ES-I3 (cell line): ENCODE data around the gene NINJ2.

Experiments used
- H3K36me3 ChIP-seq: 2 replicates; pipeline ENCODE4 v1.6.1; 2013; ENCODE audit warnings: mild to moderate bottlenecking, low read length, control low read depth, moderate library complexity; ENCODE audit not compliant: insufficient read depth
- H3K4me1 ChIP-seq: 2 replicates; pipeline ENCODE4 v1.6.1; 2013; ENCODE audit warnings: mild to moderate bottlenecking, control low read depth, low read length; ENCODE audit not compliant: insufficient read depth
- H3K9ac ChIP-seq: 2 replicates; pipeline ENCODE4 v1.6.1; 2013; ENCODE audit warnings: low read depth, mild to moderate bottlenecking, low read length, moderate library complexity
- H3K9me3 ChIP-seq: 2 replicates; pipeline ENCODE4 v1.6.1; 2013; ENCODE audit warnings: mild to moderate bottlenecking, low read length, moderate library complexity; ENCODE audit not compliant: control insufficient read depth, insufficient read depth

The NINJ2 gene

DNA sequence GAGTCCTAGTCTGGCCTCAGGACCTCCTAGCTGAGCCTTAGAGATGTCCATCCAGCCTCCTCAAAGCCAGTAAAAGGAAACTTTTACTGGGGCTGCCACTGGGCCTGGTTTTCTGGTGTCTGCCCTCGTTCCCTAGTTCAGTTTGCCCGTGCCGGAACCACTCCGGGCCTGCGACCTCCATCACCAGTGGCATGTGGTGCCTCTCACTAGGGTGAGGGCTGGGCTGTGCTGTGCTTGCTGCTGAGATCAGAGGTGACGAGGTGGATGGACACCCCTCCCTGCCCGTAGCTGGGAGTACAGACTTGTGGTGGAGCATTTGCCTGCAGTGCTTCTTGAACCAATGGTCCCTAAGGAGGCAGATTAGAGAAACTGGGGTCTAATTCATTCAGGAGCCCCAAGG lies 127.8 kb downstream of the NINJ2 start:
- Histone ChIP-seq H3K9ac (no peak overlapping the region), H3K9me3 (no peaks in the 10 kb centered on the region; the same call in none of the 2 replicates), H3K4me1 (peaks cover 5% of the 10 kb centered on the region; the same call in 1 of the 2 replicates), H3K36me3 (no peaks in the 10 kb centered on the region)

DNA sequence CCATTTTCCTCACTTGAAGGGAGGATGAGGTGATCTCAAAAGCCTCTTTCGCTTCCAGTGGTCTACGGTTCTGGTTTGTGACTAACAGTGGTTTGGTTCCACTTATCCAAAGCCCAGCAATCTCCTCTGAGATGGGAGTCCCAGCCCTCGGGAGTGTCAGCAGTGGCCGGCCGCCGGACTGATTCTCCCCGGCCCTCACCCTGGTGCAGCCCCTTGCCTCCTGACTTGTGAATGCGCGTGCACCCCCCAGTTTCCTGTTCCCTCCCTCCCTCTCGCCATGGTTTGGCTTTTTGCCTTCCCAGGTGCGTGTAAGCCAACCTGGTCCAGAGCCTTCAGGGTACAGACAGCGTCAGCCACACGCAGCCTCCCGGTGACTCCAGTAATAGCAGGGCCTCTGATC lies 129.0 kb downstream of the NINJ2 start:
- no peaks in the 10 kb centered on the region; the same call in none of the 2 replicates for H3K9me3 ChIP-seq
- no peaks in the 10 kb centered on the region for H3K4me1 ChIP-seq
- H3K9ac ChIP-seq, result no peak overlapping the region
- H3K36me3 ChIP-seq, result no peaks in the 10 kb centered on the region

GRCh38 chr12:533718-534117 lies 129.5 kb downstream of the NINJ2 start:
- no peaks in the 10 kb centered on the region; the same call in none of the 2 replicates for H3K9me3 ChIP-seq
- H3K4me1 ChIP-seq, result no peaks in the 10 kb centered on the region
- H3K9ac ChIP-seq, result no peak overlapping the region
- H3K36me3 ChIP-seq, result no peaks in the 10 kb centered on the region

- Histone ChIP-seq H3K9me3 (no peaks in the 10 kb centered on the region; the same call in none of the 2 replicates), H3K36me3 (no peaks in the 10 kb centered on the region), H3K4me1 (no peaks in the 10 kb centered on the region), H3K9ac (no peak overlapping the region)
Observed at GRCh38 chr12:532908-533565, 130.2 kb downstream of the NINJ2 start.

DNA sequence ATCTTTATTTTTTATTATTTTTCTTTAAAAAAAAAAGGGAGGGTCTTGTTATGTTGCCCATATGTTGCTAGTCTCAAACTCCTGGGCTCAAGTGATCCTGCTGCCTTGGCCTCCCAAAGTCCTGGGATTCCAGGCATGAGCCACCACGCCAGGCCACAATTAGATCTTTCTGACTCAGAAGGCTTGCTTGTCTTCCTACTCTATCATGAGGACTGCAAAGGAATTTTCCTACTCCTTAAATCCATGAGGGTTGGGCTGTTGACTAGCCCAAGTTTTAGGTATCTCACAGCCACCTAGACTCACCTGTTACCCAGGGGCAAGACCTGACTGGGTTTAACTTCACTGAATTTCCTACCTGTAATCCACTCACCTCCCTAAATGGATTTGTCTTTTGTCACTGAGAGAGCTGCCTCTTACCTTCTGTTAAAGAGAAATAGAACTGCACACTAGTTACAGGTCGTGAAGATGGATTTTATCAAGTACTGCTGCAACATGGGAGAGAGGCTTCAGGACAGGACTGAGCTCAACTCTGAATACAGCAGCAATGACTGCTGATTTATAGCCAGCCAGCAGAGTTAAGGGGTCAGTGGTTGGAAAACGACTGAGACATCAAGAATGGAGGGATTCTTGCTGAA lies 131.2 kb downstream of the NINJ2 start:
- no peak overlapping the region for H3K9ac ChIP-seq
- no peaks in the 10 kb centered on the region; the same call in none of the 2 replicates for H3K9me3 ChIP-seq
- H3K36me3 ChIP-seq, result no peaks in the 10 kb centered on the region
- H3K4me1 ChIP-seq, result no peaks in the 10 kb centered on the region

GRCh38 chr12:530821-531220 lies 132.4 kb downstream of the NINJ2 start:
- Histone ChIP-seq H3K9ac (no peak overlapping the region), H3K9me3 (no peaks in the 10 kb centered on the region; the same call in none of the 2 replicates), H3K36me3 (no peaks in the 10 kb centered on the region), H3K4me1 (no peaks in the 10 kb centered on the region)

DNA sequence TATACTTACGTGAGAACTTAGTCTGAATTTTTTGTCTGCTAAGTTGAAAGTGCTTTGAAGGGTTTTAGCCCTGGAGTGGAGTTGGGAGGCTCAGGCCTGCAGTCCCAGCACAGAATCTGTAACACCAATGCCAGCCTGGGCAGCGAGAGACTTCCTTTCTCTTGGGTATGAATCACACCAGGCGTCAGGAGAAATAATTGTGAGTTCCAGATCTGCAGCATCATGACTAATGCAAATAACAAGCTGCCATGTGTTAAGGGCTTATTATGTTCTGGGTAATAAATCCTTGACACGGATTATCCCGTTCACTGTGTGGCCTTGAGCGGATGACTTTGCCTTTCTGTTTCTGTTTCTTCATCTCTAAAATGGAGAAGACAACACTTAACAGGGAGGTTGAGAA lies 132.9 kb downstream of the NINJ2 start:
- Histone ChIP-seq H3K9me3 (no peaks in the 10 kb centered on the region; the same call in none of the 2 replicates), H3K9ac (no peak overlapping the region), H3K36me3 (no peaks in the 10 kb centered on the region), H3K4me1 (no peaks in the 10 kb centered on the region)

DNA sequence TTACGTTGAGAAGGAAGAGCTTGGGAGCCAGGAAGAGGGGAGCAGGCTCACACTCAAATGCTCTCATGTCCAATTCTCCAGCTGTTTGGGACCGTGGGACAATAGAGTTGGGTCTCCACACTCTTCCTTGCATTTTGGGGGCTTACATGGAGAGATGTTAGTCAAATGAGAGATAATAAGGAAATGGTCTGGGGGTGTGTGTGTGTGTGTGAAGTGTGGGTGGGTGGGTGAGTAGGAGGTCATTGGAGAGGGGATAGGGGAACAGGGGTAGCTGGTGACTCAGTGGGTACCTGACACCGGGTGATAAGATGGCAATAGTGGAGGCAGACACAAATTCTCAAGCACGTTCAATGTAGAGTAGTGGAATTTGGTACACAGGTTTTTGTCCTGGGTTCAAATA lies 135.5 kb downstream of the NINJ2 start:
- no peaks in the 10 kb centered on the region for H3K4me1 ChIP-seq
- H3K9ac ChIP-seq, result no peak overlapping the region
- H3K36me3 ChIP-seq, result no peaks in the 10 kb centered on the region
- no peaks in the 10 kb centered on the region; the same call in none of the 2 replicates for H3K9me3 ChIP-seq

DNA sequence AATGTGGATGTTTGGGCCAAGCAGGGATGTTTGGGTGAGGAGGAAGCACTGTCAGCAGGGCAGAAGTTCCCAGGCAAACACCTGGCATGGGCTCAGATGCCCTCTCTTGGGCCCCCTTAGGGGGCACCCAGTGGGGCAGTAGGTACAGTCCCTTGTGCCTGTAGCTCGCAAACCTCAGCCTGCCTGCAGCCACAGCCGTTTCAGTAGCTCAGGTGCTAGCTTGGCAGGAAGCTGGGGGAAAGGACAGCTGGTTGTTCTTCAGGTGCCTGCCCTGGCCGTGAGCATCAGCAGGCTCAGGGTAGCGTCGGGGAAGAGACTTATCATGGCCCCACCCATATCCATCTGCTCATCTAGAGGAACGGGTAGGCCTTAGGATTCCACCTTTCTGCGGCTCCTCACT lies 136.0 kb downstream of the NINJ2 start:
- Histone ChIP-seq H3K4me1 (no peaks in the 10 kb centered on the region), H3K9me3 (no peaks in the 10 kb centered on the region; the same call in none of the 2 replicates), H3K9ac (no peak overlapping the region), H3K36me3 (no peaks in the 10 kb centered on the region)

GRCh38 chr12:526089-526488 lies 137.2 kb downstream of the NINJ2 start:
- Histone ChIP-seq H3K4me1 (no peaks in the 10 kb centered on the region), H3K36me3 (no peaks in the 10 kb centered on the region), H3K9ac (no peak overlapping the region), H3K9me3 (no peaks in the 10 kb centered on the region; the same call in 1 of the 2 replicates)

DNA sequence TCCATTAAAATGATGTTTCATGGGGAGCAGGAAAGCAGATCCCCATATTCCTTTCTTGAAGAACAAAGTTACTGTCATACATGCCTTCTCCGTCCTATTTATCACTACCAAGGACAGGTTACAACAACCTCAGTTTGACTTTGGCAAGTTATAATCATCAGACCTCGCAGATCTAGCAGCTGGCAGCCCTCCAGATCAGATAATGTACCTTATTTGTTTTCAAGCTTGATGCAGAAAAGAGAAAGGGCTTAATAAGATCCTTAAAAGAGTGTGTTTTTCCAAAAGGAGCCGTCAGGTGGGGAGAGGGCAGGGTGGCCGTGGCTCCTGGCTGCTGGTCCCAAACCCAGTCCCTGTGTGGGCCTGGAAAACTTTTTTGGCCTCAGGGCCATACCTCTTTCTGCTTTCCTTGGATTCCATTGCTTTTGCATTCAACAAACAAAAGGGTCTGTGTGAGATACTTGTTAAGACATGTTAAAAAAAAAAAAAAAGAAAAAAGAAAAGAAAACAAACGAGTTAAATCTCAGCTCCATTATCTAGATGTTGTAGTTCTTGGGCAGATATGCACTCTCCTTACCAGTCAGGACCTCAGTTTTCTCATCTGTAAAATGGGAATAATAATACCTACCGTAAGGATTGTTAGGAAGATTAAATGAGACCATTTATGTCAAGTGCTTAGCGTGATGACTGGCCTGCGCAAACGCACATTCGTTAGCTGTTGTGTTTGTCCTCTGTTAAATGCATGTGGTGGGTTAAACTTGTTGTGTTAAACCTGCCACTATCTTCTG lies 138.9 kb downstream of the NINJ2 start:
- Histone ChIP-seq H3K36me3 (no peaks in the 10 kb centered on the region), H3K4me1 (no peaks in the 10 kb centered on the region; the same call in 1 of the 2 replicates), H3K9ac (no peak overlapping the region), H3K9me3 (no peaks in the 10 kb centered on the region)

DNA sequence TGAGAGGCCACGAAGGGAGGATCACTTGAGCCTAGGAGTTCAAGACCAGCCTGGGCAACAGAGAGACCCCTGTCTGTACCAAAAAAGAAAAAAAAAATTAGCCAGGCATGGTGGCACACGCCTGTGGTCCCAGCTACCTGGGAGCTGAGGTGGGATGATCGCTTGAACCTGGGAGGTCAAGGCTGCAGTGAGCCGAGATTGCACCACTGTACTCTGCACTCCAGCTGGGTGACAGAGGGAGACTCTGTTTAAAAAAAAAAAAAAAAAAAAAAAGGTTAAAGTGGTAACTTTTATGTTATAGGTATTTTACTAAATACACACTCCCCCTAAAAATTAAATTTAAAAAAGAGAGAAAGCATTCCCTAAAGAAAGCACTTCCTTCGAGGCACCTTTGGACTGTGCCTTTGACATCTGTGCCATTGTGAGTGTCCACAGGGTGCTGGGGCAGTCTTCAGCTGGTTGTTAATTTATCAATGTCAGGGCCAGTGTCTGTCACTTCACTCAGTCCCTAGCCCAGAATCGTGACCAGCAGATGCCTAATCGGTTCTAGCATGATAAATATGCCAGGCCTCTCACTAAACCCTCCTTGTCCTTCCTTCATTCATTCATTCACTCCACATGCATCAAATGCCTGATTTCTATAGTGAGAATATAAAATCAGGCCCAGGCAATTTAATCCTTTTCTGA lies 140.4 kb downstream of the NINJ2 start:
- H3K9me3 ChIP-seq, result no peaks in the 10 kb centered on the region
- H3K9ac ChIP-seq, result no peak overlapping the region
- H3K36me3 ChIP-seq, result no peaks in the 10 kb centered on the region
- no peaks in the 10 kb centered on the region; the same call in 1 of the 2 replicates for H3K4me1 ChIP-seq

DNA sequence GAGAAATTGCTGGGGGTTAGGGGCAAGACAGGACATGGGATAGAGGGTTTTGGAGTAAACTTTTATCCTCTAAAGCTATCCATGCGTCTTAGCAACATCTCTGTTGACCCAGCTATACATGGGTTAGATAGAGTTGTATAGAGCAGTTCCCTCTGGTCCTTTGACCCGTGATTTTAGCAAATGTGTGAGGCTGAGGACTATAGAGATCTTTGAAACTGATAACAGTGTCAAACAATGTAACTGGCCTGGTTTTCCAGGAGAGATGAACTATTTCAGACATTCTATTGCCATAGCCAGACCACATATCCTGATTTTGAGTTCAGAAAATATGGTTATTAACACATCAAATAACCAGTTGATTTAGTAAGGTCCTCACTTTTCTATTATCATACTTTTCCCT lies 143.1 kb downstream of the NINJ2 start:
- no peaks in the 10 kb centered on the region for H3K9me3 ChIP-seq
- H3K36me3 ChIP-seq, result no peaks in the 10 kb centered on the region
- no peak overlapping the region for H3K9ac ChIP-seq
- H3K4me1 ChIP-seq, result no peaks in the 10 kb centered on the region; the same call in 1 of the 2 replicates

DNA sequence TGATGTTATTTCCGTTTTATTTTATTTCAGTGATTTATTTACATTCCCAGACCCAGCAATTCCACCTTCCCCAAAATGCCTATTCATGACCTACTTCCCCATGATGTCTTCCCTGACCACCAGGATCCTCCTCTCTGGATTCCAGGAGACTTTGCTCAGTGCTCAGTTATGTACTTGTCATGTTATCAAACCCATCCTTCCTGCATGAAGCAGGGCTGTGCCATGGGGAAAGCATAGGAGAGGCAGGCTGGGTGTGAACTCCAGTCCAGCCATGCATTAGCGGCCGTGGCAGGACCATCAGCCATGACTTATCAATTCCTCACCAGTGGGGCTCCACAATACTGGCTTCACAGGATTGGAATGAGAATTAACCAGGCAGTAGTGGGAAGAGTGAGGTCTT lies 145.7 kb downstream of the NINJ2 start:
- Histone ChIP-seq H3K4me1 (no peaks in the 10 kb centered on the region; the same call in 1 of the 2 replicates), H3K36me3 (no peaks in the 10 kb centered on the region), H3K9me3 (no peaks in the 10 kb centered on the region), H3K9ac (no peak overlapping the region)
